K562 (cell line): ENCODE measurements around the gene OBSCN. TPM values are rescaled to one million over a fixed set of nuclear protein-coding genes. Genes with fewer than 3 reads are reported as not detected.

Experiments
- ATAC-seq: fragments of 200-7000 bp; cut with Tn5 transposase; 3 replicates; pipeline ENCODE4 v1.9.1; 2020; ENCODE audit warnings: moderate library complexity
- BruUV-seq: library from RNA; stranded (reverse); fragments of 400-500 nt; replicated peaks from 2 replicates; lab custom pipeline; 2021; lab: Mats Ljungman, UMichigan
- CTCF ChIA-PET: fragments of 300-600 bp; formaldehyde crosslinking; extraction: SDS; loops from one replicate; lab custom pipeline; 2021; ENCODE audit warnings: low intra/inter-chr PET ratio; lab: Yijun Ruan, JAX
- POLR2A ChIA-PET: fragments of 300-600, 350-650 bp; sonication (Branson Sonifier 250); formaldehyde crosslinking; extraction: SDS; loops from one replicate; lab custom pipeline; 2021; ENCODE audit warnings: antibody characterized with exemption, inconsistent platforms; lab: Yijun Ruan, JAX
- DNase-seq, 4 experiments: peaks; one replicate each; pipeline versions ENCODE4 v3.0.0 to v3.0.0-alpha.2; 2011 to 2018; ENCODE audit warnings: low spot score in 3 of 4, mixed read lengths in 3 of 4; ENCODE audit errors: extremely low read depth in 1 of 4
- FAIRE-seq: peaks from 2 replicates; lab custom pipeline; 2011; peaks lifted over from hg19 to GRCh38; lab: Jason Lieb, UNC
- H2AFZ ChIP-seq: 2 replicates; pipeline ENCODE4 v1.6.0; 2011; ENCODE audit warnings: low read depth, low read length, control low read depth, inconsistent platforms
- H3K27ac ChIP-seq: fragments of 200-600 bp; 3 replicates; pipeline ENCODE4 v1.8.0; 2011; ENCODE audit warnings: low read depth, mild to moderate bottlenecking, control low read depth, inconsistent platforms, low read length, moderate library complexity, mixed read lengths; ENCODE audit errors: extremely low read depth
- H3K27me3 ChIP-seq, 2 experiments: fragments of 300-600 bp in 1 of 2; 2 replicates in 1 of 2; 3 replicates in 1 of 2; pipeline versions ENCODE4 v1.6.0 to v1.8.0; 2011; ENCODE audit warnings: inconsistent platforms in 2 of 2, low read length in 2 of 2, mild to moderate bottlenecking in 1 of 2, mixed read lengths in 1 of 2, moderate library complexity in 1 of 2; ENCODE audit not compliant: control insufficient read depth in 2 of 2, insufficient read depth in 2 of 2
- H3K36me3 ChIP-seq: fragments of 300-600 bp; 3 replicates; pipeline ENCODE4 v1.8.0; 2011; ENCODE audit warnings: mild to moderate bottlenecking, low read length, inconsistent platforms; ENCODE audit not compliant: control insufficient read depth, insufficient read depth
- H3K4me1 ChIP-seq, 2 experiments: fragments of 200-600 bp in 1 of 2; replicated peaks in 1 of 2; 2 replicates in 1 of 2; 3 replicates in 1 of 2; pipeline versions ENCODE4 v1.5.1 to v1.8.0; 2011; ENCODE audit warnings: inconsistent platforms in 2 of 2, low read length in 2 of 2, mild to moderate bottlenecking in 1 of 2, mixed read lengths in 1 of 2, moderate library complexity in 1 of 2; ENCODE audit not compliant: control insufficient read depth in 2 of 2, insufficient read depth in 2 of 2
- H3K4me2 ChIP-seq: 2 replicates; pipeline ENCODE4 v1.6.1; 2011; ENCODE audit warnings: low read length, control low read depth, inconsistent platforms, mixed read lengths; ENCODE audit not compliant: insufficient read depth
- H3K4me3 ChIP-seq: fragments of 200-600 bp; sonication (generic), shearing (Covaris generic); 2 replicates; pipeline ENCODE4 v1.5.1; 2016; ENCODE audit warnings: control low read depth, inconsistent platforms
- H3K79me2 ChIP-seq: fragments of 200-600 bp; 3 replicates; pipeline ENCODE4 v1.8.0; 2011; ENCODE audit warnings: low read length, inconsistent platforms; ENCODE audit not compliant: control insufficient read depth, insufficient read depth
- H3K9ac ChIP-seq, 2 experiments: 2 replicates each; pipeline versions ENCODE4 v1.6.0 to v1.6.1; 2011; ENCODE audit warnings: low read depth in 2 of 2, low read length in 2 of 2, control low read depth in 1 of 2, inconsistent platforms in 1 of 2, mild to moderate bottlenecking in 1 of 2, mixed read lengths in 1 of 2; ENCODE audit not compliant: insufficient read depth in 1 of 2
- H3K9me1 ChIP-seq: one replicate; pipeline ENCODE4 v1.6.0; 2011; ENCODE audit warnings: inconsistent platforms, mild to moderate bottlenecking, low read length, moderate library complexity; ENCODE audit not compliant: control insufficient read depth, insufficient read depth
- H3K9me3 ChIP-seq: replicated peaks from 2 replicates; pipeline ENCODE4 v1.5.1; 2011; ENCODE audit warnings: low read depth, low read length, inconsistent platforms; ENCODE audit not compliant: control insufficient read depth, insufficient read depth
- H4K20me1 ChIP-seq: replicated peaks from 2 replicates; pipeline ENCODE4 v1.6.1; 2011; ENCODE audit warnings: low read length, inconsistent platforms, mixed read lengths; ENCODE audit not compliant: control insufficient read depth, insufficient read depth
- CBX1 ChIP-seq: sonication (generic); IDR thresholded peaks from 2 replicates; pipeline ENCODE4 v1.6.1; 2016; ENCODE audit warnings: antibody characterized with exemption, low read depth, mild to moderate bottlenecking
- EZH2 ChIP-seq: IDR thresholded peaks from 2 replicates; pipeline ENCODE4 v1.6.1; 2012; ENCODE audit warnings: low read depth, mild to moderate bottlenecking, inconsistent platforms, low read length, borderline replicate concordance
- HNRNPK ChIP-seq: fragments of 200-400 bp; formaldehyde crosslinking; IDR thresholded peaks from one replicate; pipeline ENCODE4 v1.6.1; 2018; ENCODE audit warnings: mild to moderate bottlenecking, low read depth, low read length; ENCODE audit not compliant: poor library complexity, severe bottlenecking
- MXD1 ChIP-seq: fragments of 250-450 bp; sonication (Bioruptor Pico); IDR thresholded peaks from 2 replicates; pipeline ENCODE4 v1.8.0; 2021; ENCODE audit warnings: borderline replicate concordance, mild to moderate bottlenecking, moderate library complexity; ENCODE audit not compliant: poor library complexity, severe bottlenecking
- NFIX ChIP-seq: fragments of 250-450 bp; sonication (Bioruptor Pico); IDR thresholded peaks from 2 replicates; pipeline ENCODE4 v1.4.0; 2020; ENCODE audit warnings: low read depth, mild to moderate bottlenecking, moderate library complexity
- NR2C1 ChIP-seq, 2 experiments: fragments of 450-650 bp; IDR thresholded peaks; 2 replicates each; pipeline ENCODE4 v1.6.1; 2017; ENCODE audit warnings: mild to moderate bottlenecking in 2 of 2, antibody characterized with exemption in 1 of 2, inconsistent platforms in 1 of 2, missing compliant biosample characterization in 1 of 2, missing genetic modification characterization in 1 of 2
- SMARCC2 ChIP-seq: fragments of 450-650 bp; IDR thresholded peaks from 2 replicates; pipeline ENCODE4 v1.6.1; 2017; ENCODE audit warnings: antibody characterized with exemption, moderate library complexity, mild to moderate bottlenecking, low read depth
- STAT5A ChIP-seq: IDR thresholded peaks from 2 replicates; pipeline ENCODE4 v1.6.1; 2012; ENCODE audit warnings: low read length, inconsistent platforms, borderline replicate concordance
- UBTF ChIP-seq, 2 experiments: IDR thresholded peaks; 2 replicates each; pipeline ENCODE4 v1.6.1; 2012; ENCODE audit warnings: improper control_type of control experiment in 2 of 2, low read depth in 2 of 2, low read length in 2 of 2, borderline replicate concordance in 1 of 2
- ZEB2 ChIP-seq: fragments of 450-650 bp; IDR thresholded peaks from 2 replicates; pipeline ENCODE4 v1.6.1; 2016
- ZNF696 ChIP-seq: fragments of 250-450 bp; sonication (Bioruptor Pico); conservative IDR thresholded peaks from 2 replicates; pipeline ENCODE4 v1.4.0; 2020; ENCODE audit warnings: mild to moderate bottlenecking, moderate library complexity
- ZSCAN29 ChIP-seq: fragments of 450-650 bp; IDR thresholded peaks from 2 replicates; pipeline ENCODE4 v1.6.1; 2017
- WGBS: fragments of 100-300 bp; shearing (Covaris generic); methylation state at CpG from one replicate; pipeline ENCODE4 v1.1.6; 2016; ENCODE audit warnings: low coverage, mixed read lengths; ENCODE audit not compliant: insufficient coverage; ENCODE audit errors: missing lambda C conversion rate; 5-methylcytosine and 5-hydroxymethylcytosine counted together
- in situ Hi-C: fragments of 300-500 bp; cut with MboI; formaldehyde crosslinking; loops from 4 replicates; pipeline ENCODE4 v1.15.0; 2018; ENCODE audit warnings: inconsistent platforms, mixed read lengths
- intact Hi-C: fragments of 100-400 bp; cut with micrococcal nuclease; formaldehyde crosslinking; loops from 2 replicates; pipeline ENCODE4 v1.14.2; 2022
- polyA plus RNA-seq, 8 experiments: library from polyadenylated mRNA; depleted of rRNA in 4 of 8; stranded (reverse) in 5 of 8; unstranded in 3 of 8; fragments of >200 nt; fragmentation: Nextera tagmentation in 2 of 8; fragmentation: Illumina TruSeq in 1 of 8; extraction: Ambion mirVana in 2 of 8; extraction: Trizol in 1 of 8; gene quantifications; 2 replicates each; pipeline versions ENCODE4 v1.2.1 to v1.2.3, GENCODE V29; 2011 to 2014; ENCODE audit warnings: inconsistent platforms in 1 of 8, missing spikeins in 1 of 8
- total RNA-seq, 7 experiments: library from RNA; depleted of rRNA in 6 of 7; stranded (reverse); fragments of >200 nt in 6 of 7; fragmentation: Illumina TruSeq in 2 of 7; extraction: Trizol in 2 of 7; gene quantifications; 2 replicates each; pipeline versions ENCODE4 v1.2.1 to v1.2.3, GENCODE V29; 2011 to 2021; ENCODE audit warnings: low replicate concordance in 1 of 7
- TF ChIP-seq, protein P1 (sequence below), 2 experiments: IDR thresholded peaks in 1 of 2; conservative IDR thresholded peaks in 1 of 2; 2 replicates each; pipeline ENCODE4 v1.6.1; 2016; ENCODE audit warnings: low read depth in 2 of 2, mild to moderate bottlenecking in 1 of 2, missing compliant biosample characterization in 1 of 2, missing genetic modification characterization in 1 of 2, moderate library complexity in 1 of 2
- TF ChIP-seq, protein P2 (sequence below): fragments of 250-450 bp; sonication (Bioruptor Pico); IDR thresholded peaks from 2 replicates; pipeline ENCODE4 v1.9.0; 2021; ENCODE audit warnings: mild to moderate bottlenecking, inconsistent platforms

The OBSCN gene
- total and polyA plus RNA-seq, 9 of the 15 experiments (the other 6 are each of a cell fraction or from before 2014, with no cell fraction given): 0.18 to 19.7 (median 3.6) TPM

DNA sequence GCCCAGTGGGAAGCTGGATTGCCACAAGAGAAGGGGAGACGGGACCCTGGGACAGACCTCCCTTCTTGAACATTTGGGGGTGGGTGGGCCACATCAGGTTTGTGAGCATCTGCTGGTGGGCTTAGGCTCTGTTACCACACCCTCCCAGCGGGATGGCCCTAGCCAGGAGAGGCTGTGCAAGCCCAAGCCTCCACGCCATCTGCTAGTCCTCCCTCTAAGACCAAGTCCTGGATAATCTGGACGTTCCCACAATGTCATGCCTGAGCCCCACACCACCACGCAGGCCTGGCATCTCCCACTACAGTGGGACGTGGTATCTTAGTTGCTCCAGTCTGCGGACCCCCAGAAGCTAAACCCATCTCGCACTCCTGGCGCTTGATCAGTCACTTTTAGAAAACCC lies 46.0 kb upstream of the OBSCN start:
- FAIRE-seq (no peak), DNase-seq (no peak), ATAC-seq (no peak)
- Histone ChIP-seq H3K4me1 (peaks cover 15 to 66% of the 10 kb centered on the region in 2 experiments), H3K4me3 (no peak overlapping the region), H2AFZ (no peak overlapping the region), H3K79me2 (peaks cover 7% of the 10 kb centered on the region), H3K4me2 (no peak overlapping the region), H3K27ac (no peak overlapping the region), H3K9me1 (peaks cover 12% of the 10 kb centered on the region), H3K9me3 (no peaks in the 10 kb centered on the region), H3K9ac (peak overlapping the region in 1 of 2 experiments; percentile 83; a peak in 2 of 4 replicates), H4K20me1 (peaks cover 6% of the 10 kb centered on the region), H3K27me3 (no peaks in the 10 kb centered on the region), H3K36me3 (no peaks in the 10 kb centered on the region)
- BruUV-seq: no TSS peak
- ChIA-PET CTCF (no interaction called here), POLR2A (interaction anchor here (0.6 to 3.3 kb wide), 6 partner anchors 11 to 243 kb away, joined by 3 to 15 read pairs (median 3); no protein-coding TSS in a partner anchor)
- in situ Hi-C loops (no loop called here), intact Hi-C loops (no loop called here)
- 55% methylated on average over 9 of the region's 9 CpGs for WGBS
- no peak for TF ChIP-seq NR2C1 (IDR thresholded peaks at IDR 0.05)
- TF ChIP-seq NR2C1 (tag; IDR thresholded peaks at IDR 0.05): no peak
- no peak for TF ChIP-seq ZEB2
- TF ChIP-seq UBTF (IDR thresholded peaks at IDR 0.05; ENCODE audit: borderline replicate concordance in 1 of 2, low read depth in 2 of 2, low read length in 2 of 2): no peak
- TF ChIP-seq, protein P1, sequence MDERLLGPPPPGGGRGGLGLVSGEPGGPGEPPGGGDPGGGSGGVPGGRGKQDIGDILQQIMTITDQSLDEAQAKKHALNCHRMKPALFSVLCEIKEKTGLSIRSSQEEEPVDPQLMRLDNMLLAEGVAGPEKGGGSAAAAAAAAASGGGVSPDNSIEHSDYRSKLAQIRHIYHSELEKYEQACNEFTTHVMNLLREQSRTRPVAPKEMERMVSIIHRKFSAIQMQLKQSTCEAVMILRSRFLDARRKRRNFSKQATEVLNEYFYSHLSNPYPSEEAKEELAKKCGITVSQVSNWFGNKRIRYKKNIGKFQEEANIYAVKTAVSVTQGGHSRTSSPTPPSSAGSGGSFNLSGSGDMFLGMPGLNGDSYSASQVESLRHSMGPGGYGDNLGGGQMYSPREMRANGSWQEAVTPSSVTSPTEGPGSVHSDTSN (CRISPR knock-in tag; IDR thresholded peaks at IDR 0.05; ENCODE audit: low read depth): no peak
- TF ChIP-seq, protein P1 (tag; conservative IDR thresholded peaks at IDR 0.05; ENCODE audit: low read depth): no peak
- TF ChIP-seq EZH2: no peak
- TF ChIP-seq SMARCC2: no peak
- no peak for TF ChIP-seq NFIX
- TF ChIP-seq, protein P2, sequence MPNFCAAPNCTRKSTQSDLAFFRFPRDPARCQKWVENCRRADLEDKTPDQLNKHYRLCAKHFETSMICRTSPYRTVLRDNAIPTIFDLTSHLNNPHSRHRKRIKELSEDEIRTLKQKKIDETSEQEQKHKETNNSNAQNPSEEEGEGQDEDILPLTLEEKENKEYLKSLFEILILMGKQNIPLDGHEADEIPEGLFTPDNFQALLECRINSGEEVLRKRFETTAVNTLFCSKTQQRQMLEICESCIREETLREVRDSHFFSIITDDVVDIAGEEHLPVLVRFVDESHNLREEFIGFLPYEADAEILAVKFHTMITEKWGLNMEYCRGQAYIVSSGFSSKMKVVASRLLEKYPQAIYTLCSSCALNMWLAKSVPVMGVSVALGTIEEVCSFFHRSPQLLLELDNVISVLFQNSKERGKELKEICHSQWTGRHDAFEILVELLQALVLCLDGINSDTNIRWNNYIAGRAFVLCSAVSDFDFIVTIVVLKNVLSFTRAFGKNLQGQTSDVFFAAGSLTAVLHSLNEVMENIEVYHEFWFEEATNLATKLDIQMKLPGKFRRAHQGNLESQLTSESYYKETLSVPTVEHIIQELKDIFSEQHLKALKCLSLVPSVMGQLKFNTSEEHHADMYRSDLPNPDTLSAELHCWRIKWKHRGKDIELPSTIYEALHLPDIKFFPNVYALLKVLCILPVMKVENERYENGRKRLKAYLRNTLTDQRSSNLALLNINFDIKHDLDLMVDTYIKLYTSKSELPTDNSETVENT (CRISPR knock-in tag): no peak
- no peak for TF ChIP-seq CBX1
- TF ChIP-seq STAT5A: no peak
- TF ChIP-seq MXD1 (CRISPR knock-in tag): no peak
- no peak for TF ChIP-seq HNRNPK
- no peak for TF ChIP-seq ZSCAN29
- TF ChIP-seq ZNF696 (CRISPR knock-in tag): no peak
